Esophagus muscularis mucosa (tissue), 4 donors: ENCODE results near the gene PPHLN1. TPM values are rescaled to one million over a fixed set of nuclear protein-coding genes. Genes with fewer than 3 reads are reported as not detected.

Source experiments
- DNase-seq: peaks from one replicate; pipeline ENCODE4 v3.0.0-alpha.2; 2017; ENCODE audit errors: extremely low spot score
- H3K27ac ChIP-seq, 4 donors: fragments of 200-600 bp; sonication (generic); replicated peaks in 1 of 4; 1 replicate in 3 of 4; 2 replicates in 1 of 4; pipeline ENCODE4 v1.5.1; 2016 to 2019; ENCODE audit warnings: mild to moderate bottlenecking in 1 of 4
- H3K27me3 ChIP-seq, 4 donors: fragments of 200-600 bp; sonication (generic); one replicate each; pipeline versions ENCODE4 v1.5.1 to v1.6.0; 2016 to 2019
- H3K36me3 ChIP-seq, 4 donors: fragments of 200-600 bp; sonication (generic); one replicate each; pipeline ENCODE4 v1.5.1; 2016 to 2019
- H3K4me1 ChIP-seq, 4 donors: fragments of 200-600 bp; sonication (generic); one replicate each; pipeline ENCODE4 v1.5.1; 2016 to 2019
- H3K4me3 ChIP-seq, 4 donors: fragments of 200-600 bp; sonication (generic); 1 replicate in 2 of 4; 2 replicates in 2 of 4; pipeline ENCODE4 v1.5.1; 2016 to 2019; ENCODE audit warnings: mild to moderate bottlenecking in 4 of 4, moderate library complexity in 1 of 4
- H3K9me3 ChIP-seq, 4 donors: fragments of 200-600 bp; sonication (generic); 1 replicate in 3 of 4; 2 replicates in 1 of 4; pipeline ENCODE4 v1.5.1; 2016 to 2019
- EP300 ChIP-seq: sonication (generic); formaldehyde crosslinking; IDR thresholded peaks from one replicate; pipeline ENCODE4 v1.6.1; 2017; ENCODE audit warnings: antibody characterized with exemption
- POLR2A ChIP-seq: fragments of 450-650 bp; IDR thresholded peaks from one replicate; pipeline ENCODE4 v1.6.1; 2017; ENCODE audit warnings: antibody characterized with exemption, moderate library complexity, mild to moderate bottlenecking, low read depth
- POLR2AphosphoS5 ChIP-seq, 2 donors: sonication (generic); formaldehyde crosslinking; IDR thresholded peaks; one replicate each; pipeline ENCODE4 v1.6.1; 2017; ENCODE audit warnings: antibody characterized with exemption in 2 of 2
- WGBS: methylation state at CpG from one replicate; pipeline ENCODE4 v1.1.5; 2018; 5-methylcytosine and 5-hydroxymethylcytosine counted together
- intact Hi-C: fragments of 100-400 bp; cut with DNase I; formaldehyde crosslinking; loops from one replicate; pipeline ENCODE4 v1.15.1; 2023
- total RNA-seq, 4 donors: library from RNA; depleted of rRNA; stranded (reverse); fragments of >200 nt; gene quantifications; one replicate each; pipeline versions ENCODE4 v1.1.0 to v1.2.1, GENCODE V29; 2016
- TF ChIP-seq, protein P1 (sequence below), 3 experiments: fragments of 200-600 bp in 2 of 3; fragments of 450-650 bp in 1 of 3; sonication (generic) in 2 of 3; IDR thresholded peaks; one replicate each; pipeline ENCODE4 v1.5.1; 2017 to 2019; ENCODE audit warnings: antibody characterized with exemption in 3 of 3, mild to moderate bottlenecking in 2 of 3, moderate library complexity in 1 of 3

PPHLN1 gene
- total RNA-seq, 4 donors from 2014 or later = 40.0 to 45.3 (median 42.1) TPM

DNA sequence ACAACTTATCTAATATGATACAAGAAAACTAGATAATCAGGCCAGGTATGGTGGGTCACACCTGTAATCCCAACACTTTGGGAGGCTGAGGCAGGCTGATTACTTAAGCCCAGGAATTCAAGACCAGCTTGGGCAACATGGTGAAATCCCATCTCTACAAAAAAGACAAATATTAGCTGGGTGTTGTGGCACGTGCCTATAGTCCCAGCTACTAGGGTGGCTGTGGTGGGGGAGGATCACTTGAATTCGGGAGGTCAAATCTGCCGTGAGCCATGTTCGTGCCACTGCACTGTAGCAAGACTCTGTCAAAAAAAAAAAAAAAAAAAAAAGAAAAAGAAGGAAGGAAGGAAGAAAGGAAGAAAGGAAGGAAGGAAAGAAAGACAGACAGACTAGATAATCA, 27.1 kb upstream of the PPHLN1 start:
- DNase-seq = no peak
- intact Hi-C loops = no loop called here
- TF ChIP-seq POLR2AphosphoS5 (IDR thresholded peaks at IDR 0.05) (no peak), EP300 (no peak), POLR2A (no peak)
- TF ChIP-seq, protein P1, sequence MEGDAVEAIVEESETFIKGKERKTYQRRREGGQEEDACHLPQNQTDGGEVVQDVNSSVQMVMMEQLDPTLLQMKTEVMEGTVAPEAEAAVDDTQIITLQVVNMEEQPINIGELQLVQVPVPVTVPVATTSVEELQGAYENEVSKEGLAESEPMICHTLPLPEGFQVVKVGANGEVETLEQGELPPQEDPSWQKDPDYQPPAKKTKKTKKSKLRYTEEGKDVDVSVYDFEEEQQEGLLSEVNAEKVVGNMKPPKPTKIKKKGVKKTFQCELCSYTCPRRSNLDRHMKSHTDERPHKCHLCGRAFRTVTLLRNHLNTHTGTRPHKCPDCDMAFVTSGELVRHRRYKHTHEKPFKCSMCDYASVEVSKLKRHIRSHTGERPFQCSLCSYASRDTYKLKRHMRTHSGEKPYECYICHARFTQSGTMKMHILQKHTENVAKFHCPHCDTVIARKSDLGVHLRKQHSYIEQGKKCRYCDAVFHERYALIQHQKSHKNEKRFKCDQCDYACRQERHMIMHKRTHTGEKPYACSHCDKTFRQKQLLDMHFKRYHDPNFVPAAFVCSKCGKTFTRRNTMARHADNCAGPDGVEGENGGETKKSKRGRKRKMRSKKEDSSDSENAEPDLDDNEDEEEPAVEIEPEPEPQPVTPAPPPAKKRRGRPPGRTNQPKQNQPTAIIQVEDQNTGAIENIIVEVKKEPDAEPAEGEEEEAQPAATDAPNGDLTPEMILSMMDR (IDR thresholded peaks at IDR 0.05) = no peak
- 91% methylated on average over 4 of the region's 4 CpGs for WGBS
- no peaks in the 10 kb centered on the region for H3K27me3 ChIP-seq
- H3K36me3 ChIP-seq = no peaks in the 10 kb centered on the region
- H3K4me1 ChIP-seq = no peaks in the 10 kb centered on the region
- H3K27ac ChIP-seq = no peak overlapping the region
- no peak overlapping the region for H3K4me3 ChIP-seq
- no peaks in the 10 kb centered on the region for H3K9me3 ChIP-seq

DNA sequence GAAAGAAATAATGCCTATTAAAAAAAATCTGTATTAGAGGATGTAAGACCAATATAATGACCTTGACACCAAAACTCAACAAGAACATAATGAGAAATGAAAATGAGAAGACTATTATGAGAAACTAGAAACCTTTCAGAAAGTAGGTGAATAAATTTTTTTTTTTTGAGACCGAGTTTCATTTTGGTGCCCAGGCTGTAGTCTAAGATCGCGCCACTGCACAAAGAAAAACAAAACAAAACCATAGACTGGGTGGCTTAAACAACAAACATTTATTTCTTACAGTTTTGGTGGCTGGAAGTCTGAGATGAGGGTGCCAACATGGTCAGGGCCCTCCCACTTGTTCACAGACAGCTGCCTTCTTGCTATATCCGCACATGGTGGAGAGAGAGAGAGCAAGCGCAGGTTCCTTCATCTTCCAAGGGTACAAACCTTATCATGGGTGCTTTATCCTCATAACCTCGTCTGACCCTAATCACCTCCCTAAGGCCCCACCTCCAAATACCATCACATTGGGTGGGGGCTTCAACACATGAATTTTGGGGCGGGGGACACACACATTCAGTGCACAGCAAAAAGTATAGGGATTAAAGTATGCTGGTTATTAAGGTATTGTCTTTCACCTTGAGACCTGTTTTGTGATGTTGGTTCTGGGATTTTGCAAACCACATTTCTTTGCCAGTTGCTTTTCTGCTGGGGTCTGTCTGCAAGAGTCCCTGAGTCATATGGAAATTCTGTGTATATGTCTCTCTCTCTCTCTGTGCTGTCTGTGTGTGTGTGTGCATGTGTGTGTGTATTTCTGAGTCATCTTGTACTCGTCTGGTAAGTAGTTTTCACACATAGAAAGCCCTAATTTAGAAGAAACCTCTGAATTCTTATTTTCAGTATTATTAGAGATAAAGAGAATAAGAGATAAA, 26.3 kb upstream of the PPHLN1 start:
- intact Hi-C loops = no loop called here
- DNase-seq = no peak
- WGBS = 80% methylated on average over 8 of the region's 8 CpGs
- no peak for TF ChIP-seq POLR2AphosphoS5 (IDR thresholded peaks at IDR 0.05)
- TF ChIP-seq POLR2A = no peak
- TF ChIP-seq EP300 = no peak
- TF ChIP-seq, protein P1 (IDR thresholded peaks at IDR 0.05) = no peak
- no peaks in the 10 kb centered on the region for H3K36me3 ChIP-seq
- no peaks in the 10 kb centered on the region for H3K4me1 ChIP-seq
- no peak overlapping the region for H3K27ac ChIP-seq
- H3K27me3 ChIP-seq = no peaks in the 10 kb centered on the region
- H3K4me3 ChIP-seq = no peak overlapping the region
- H3K9me3 ChIP-seq = no peaks in the 10 kb centered on the region

DNA sequence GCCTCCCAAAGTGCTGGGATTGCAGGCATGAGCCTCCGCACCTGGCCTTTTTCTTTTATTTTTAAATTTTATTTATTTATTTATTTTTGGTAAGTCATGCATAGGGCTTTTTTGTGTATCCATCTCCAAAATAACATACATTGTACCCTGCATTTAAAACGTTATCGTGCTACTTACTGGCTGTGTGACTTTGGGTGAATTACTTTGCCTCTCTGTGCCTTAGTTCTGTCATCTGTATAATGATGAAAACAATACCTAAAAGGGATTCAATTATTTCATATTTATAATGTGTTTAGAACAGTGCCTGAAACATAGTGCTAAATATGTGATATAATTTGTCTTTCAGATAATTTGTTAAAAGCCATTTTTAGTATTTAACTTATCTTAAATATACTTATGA, 19.7 kb upstream of the PPHLN1 start:
- no peak overlapping the region for H3K4me3 ChIP-seq
- H3K4me1 ChIP-seq = no peaks in the 10 kb centered on the region
- peaks cover 0 to 16% (median 6%) of the 10 kb centered on the region in 4 donors for H3K36me3 ChIP-seq
- 95% methylated on average over 3 of the region's 3 CpGs for WGBS
- no peak overlapping the region for H3K27ac ChIP-seq
- TF ChIP-seq POLR2A = no peak
- TF ChIP-seq, protein P1 (IDR thresholded peaks at IDR 0.05) = no peak
- no peak for TF ChIP-seq POLR2AphosphoS5 (IDR thresholded peaks at IDR 0.05)
- TF ChIP-seq EP300 = no peak
- no peak for DNase-seq
- H3K9me3 ChIP-seq = no peaks in the 10 kb centered on the region
- intact Hi-C loops = no loop called here
- H3K27me3 ChIP-seq = no peaks in the 10 kb centered on the region

DNA sequence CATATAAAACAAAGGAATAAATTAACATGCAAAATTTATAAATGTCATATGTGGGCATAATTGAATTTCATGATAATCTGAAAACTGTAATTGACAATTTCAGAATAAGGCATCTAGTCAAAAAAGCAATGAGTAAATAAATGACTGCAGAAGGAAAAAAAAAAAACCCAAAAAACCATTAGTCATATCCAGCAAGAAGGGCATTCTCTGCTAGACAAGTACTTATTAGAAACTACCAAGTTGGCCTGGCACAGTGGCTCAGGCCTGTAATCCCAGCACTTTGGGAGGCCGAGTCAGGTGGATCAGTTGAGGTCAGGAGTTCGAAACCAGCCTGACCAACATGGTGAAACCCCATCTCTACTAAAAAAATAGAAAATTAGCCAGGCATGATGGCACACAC, 17.6 kb upstream of the PPHLN1 start:
- H3K4me3 ChIP-seq = no peak overlapping the region
- 86% methylated on average over 2 of the region's 2 CpGs for WGBS

More for the DNA sequence above, 17.6 kb upstream of the PPHLN1 start:
- TF ChIP-seq EP300 (no peak), POLR2A (no peak), POLR2AphosphoS5 (IDR thresholded peaks at IDR 0.05) (no peak)
- TF ChIP-seq, protein P1 (IDR thresholded peaks at IDR 0.05) = no peak
- H3K27me3 ChIP-seq = no peaks in the 10 kb centered on the region
- intact Hi-C loops = no loop called here
- H3K4me1 ChIP-seq = no peaks in the 10 kb centered on the region
- peaks cover 8 to 37% (median 17%) of the 10 kb centered on the region in 4 donors for H3K36me3 ChIP-seq
- no peaks in the 10 kb centered on the region for H3K9me3 ChIP-seq
- DNase-seq = no peak
- H3K27ac ChIP-seq = no peak overlapping the region
